GM12878 (cell line): Measurements from ENCODE around the gene FAM53B.

Experiments
- CREB1 ChIP-seq: IDR thresholded peaks from 2 replicates; pipeline ENCODE4 v1.6.1; 2012; ENCODE audit warnings: low read depth, mild to moderate bottlenecking, inconsistent platforms
- EZH2 ChIP-seq: IDR thresholded peaks from 2 replicates; pipeline ENCODE4 v1.6.1; 2012; ENCODE audit warnings: low read depth, mild to moderate bottlenecking, control low read depth, inconsistent platforms, low read length, borderline replicate concordance; ENCODE audit not compliant: control insufficient read depth
- MYC ChIP-seq: IDR thresholded peaks from 2 replicates; pipeline ENCODE4 v1.6.1; 2011; ENCODE audit warnings: mild to moderate bottlenecking, low read length, moderate library complexity, inconsistent platforms; ENCODE audit not compliant: insufficient read depth, insufficient replicate concordance, insufficient read length, severe bottlenecking
- POLR2A ChIP-seq: IDR thresholded peaks from 2 replicates; pipeline ENCODE4 v1.6.1; 2011; ENCODE audit warnings: low read depth, mild to moderate bottlenecking, low read length
- SIX5 ChIP-seq: IDR thresholded peaks from 2 replicates; pipeline ENCODE4 v1.6.1; 2011; ENCODE audit warnings: mild to moderate bottlenecking, low read depth, low read length, moderate library complexity; ENCODE audit not compliant: severe bottlenecking
- SREBF1 ChIP-seq: IDR thresholded peaks from 2 replicates; pipeline ENCODE4 v1.6.1; 2012; ENCODE audit warnings: mild to moderate bottlenecking, low read length
- TCF12 ChIP-seq: IDR thresholded peaks from 2 replicates; pipeline ENCODE4 v1.6.1; 2011; ENCODE audit warnings: low read depth, mild to moderate bottlenecking, low read length
- YY1 ChIP-seq: IDR thresholded peaks from 2 replicates; pipeline ENCODE4 v1.6.1; 2011; ENCODE audit warnings: low read depth, mild to moderate bottlenecking, low read length
- TF ChIP-seq, protein P1 (sequence below): IDR thresholded peaks from 2 replicates; pipeline ENCODE4 v1.6.1; 2011; ENCODE audit warnings: low read depth, low read length, improper control_type of control experiment, borderline replicate concordance
- TF ChIP-seq, protein P2 (sequence below), 3 experiments: IDR thresholded peaks in 2 of 3; conservative IDR thresholded peaks in 1 of 3; 2 replicates each; pipeline ENCODE4 v1.5.1; 2011; ENCODE audit warnings: low read depth in 3 of 3, low read length in 3 of 3, mild to moderate bottlenecking in 3 of 3, control low read depth in 2 of 3, moderate library complexity in 2 of 3, inconsistent platforms in 1 of 3, mixed read lengths in 1 of 3; ENCODE audit not compliant: control insufficient read depth in 2 of 3, insufficient read depth in 1 of 3; ENCODE audit errors: extremely low read depth in 1 of 3
- TF ChIP-seq, protein P3 (sequence below): fragments of 450-650 bp; conservative IDR thresholded peaks from 2 replicates; pipeline ENCODE4 v1.6.1; 2017; ENCODE audit warnings: mild to moderate bottlenecking, moderate library complexity
- TF ChIP-seq, protein P4 (sequence below): IDR thresholded peaks from 2 replicates; pipeline ENCODE4 v1.6.1; 2012; ENCODE audit warnings: low read depth, low read length, improper control_type of control experiment

DNA sequence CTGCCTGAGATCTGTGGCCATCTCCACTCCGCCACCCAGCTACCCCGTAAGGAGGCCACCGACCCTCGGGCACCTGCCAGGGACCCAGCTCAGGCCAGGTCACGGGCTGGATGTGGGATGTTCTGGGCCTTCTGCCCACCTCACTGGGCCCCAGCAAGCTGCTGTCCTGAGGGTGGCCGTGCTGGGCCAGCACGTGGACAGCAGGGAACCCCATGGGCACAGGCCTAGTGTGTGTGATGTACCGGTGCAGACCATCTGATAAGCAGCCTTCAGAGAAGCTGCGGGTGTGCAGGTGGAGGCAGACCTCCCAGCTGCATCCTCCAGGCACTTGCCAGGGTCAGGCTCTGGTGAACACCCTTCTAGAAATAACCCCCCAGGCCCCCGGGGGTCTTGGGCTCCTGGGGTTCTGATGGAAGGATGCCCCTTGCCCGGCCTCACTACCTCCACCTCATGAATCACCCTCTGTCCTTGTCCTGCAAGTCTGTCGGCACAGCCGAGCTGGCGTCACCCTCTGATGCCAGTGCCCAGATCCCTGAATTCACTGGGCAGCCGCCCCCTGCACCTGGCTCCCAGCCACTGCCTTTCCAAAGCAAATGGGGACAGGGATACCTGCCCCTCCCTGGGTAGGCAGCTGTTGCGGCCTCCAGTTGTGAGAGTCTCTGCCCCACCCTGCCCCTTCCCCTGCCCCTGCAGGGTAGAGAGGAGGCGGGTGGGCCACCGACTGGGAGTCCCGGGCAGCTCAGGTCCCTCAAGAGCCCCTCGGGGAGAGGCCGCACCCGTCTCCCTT lies 139.8 kb downstream of the FAM53B start:
- no peak for TF ChIP-seq CREB1
- TF ChIP-seq, protein P1, sequence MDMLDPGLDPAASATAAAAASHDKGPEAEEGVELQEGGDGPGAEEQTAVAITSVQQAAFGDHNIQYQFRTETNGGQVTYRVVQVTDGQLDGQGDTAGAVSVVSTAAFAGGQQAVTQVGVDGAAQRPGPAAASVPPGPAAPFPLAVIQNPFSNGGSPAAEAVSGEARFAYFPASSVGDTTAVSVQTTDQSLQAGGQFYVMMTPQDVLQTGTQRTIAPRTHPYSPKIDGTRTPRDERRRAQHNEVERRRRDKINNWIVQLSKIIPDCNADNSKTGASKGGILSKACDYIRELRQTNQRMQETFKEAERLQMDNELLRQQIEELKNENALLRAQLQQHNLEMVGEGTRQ, result no peak
- TF ChIP-seq EZH2, result no peak
- TF ChIP-seq POLR2A, result no peak
- no peak for TF ChIP-seq SIX5
- TF ChIP-seq MYC, result no peak
- TF ChIP-seq YY1, result no peak
- no peak for TF ChIP-seq TCF12
- TF ChIP-seq, protein P2, sequence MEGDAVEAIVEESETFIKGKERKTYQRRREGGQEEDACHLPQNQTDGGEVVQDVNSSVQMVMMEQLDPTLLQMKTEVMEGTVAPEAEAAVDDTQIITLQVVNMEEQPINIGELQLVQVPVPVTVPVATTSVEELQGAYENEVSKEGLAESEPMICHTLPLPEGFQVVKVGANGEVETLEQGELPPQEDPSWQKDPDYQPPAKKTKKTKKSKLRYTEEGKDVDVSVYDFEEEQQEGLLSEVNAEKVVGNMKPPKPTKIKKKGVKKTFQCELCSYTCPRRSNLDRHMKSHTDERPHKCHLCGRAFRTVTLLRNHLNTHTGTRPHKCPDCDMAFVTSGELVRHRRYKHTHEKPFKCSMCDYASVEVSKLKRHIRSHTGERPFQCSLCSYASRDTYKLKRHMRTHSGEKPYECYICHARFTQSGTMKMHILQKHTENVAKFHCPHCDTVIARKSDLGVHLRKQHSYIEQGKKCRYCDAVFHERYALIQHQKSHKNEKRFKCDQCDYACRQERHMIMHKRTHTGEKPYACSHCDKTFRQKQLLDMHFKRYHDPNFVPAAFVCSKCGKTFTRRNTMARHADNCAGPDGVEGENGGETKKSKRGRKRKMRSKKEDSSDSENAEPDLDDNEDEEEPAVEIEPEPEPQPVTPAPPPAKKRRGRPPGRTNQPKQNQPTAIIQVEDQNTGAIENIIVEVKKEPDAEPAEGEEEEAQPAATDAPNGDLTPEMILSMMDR (IDR thresholded peaks at IDR 0.05 in 2 of 3, conservative IDR thresholded peaks at IDR 0.05 in 1 of 3; ENCODE audit: control insufficient read depth in 2 of 3, extremely low read depth in 1 of 3, insufficient read depth in 1 of 3, low read depth in 3 of 3, low read length in 3 of 3), result no peak
- TF ChIP-seq, protein P3, sequence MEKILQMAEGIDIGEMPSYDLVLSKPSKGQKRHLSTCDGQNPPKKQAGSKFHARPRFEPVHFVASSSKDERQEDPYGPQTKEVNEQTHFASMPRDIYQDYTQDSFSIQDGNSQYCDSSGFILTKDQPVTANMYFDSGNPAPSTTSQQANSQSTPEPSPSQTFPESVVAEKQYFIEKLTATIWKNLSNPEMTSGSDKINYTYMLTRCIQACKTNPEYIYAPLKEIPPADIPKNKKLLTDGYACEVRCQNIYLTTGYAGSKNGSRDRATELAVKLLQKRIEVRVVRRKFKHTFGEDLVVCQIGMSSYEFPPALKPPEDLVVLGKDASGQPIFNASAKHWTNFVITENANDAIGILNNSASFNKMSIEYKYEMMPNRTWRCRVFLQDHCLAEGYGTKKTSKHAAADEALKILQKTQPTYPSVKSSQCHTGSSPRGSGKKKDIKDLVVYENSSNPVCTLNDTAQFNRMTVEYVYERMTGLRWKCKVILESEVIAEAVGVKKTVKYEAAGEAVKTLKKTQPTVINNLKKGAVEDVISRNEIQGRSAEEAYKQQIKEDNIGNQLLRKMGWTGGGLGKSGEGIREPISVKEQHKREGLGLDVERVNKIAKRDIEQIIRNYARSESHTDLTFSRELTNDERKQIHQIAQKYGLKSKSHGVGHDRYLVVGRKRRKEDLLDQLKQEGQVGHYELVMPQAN, result no peak
- TF ChIP-seq SREBF1, result no peak
- TF ChIP-seq, protein P4, sequence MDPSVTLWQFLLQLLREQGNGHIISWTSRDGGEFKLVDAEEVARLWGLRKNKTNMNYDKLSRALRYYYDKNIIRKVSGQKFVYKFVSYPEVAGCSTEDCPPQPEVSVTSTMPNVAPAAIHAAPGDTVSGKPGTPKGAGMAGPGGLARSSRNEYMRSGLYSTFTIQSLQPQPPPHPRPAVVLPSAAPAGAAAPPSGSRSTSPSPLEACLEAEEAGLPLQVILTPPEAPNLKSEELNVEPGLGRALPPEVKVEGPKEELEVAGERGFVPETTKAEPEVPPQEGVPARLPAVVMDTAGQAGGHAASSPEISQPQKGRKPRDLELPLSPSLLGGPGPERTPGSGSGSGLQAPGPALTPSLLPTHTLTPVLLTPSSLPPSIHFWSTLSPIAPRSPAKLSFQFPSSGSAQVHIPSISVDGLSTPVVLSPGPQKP, result no peak
